8988T (cell line): ENCODE measurements around the gene CHAF1B.

Source experiments
- DNase-seq: peaks from one replicate; pipeline ENCODE4 v3.0.0; 2011

The CHAF1B gene

DNA sequence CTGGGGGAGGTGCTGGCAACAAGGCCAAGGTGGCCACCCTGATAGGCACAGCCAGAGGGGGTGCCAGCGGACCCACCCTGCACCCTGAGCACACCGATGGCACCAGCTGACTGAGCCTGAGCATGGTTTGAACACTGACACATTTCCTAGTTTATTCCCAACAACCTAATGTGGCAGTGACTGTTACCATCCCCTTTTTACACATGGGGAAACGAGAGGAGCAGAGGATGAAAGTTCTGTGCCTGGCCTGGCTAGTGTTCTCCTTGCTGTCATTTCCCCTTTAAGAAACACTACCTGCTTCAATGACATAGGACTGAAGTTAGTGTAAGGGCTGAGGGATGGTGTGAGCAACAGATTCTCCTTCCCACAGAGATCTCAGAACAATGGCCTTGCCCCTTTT is 79.4 kb downstream of the CHAF1B start:
- no peak for DNase-seq

DNA sequence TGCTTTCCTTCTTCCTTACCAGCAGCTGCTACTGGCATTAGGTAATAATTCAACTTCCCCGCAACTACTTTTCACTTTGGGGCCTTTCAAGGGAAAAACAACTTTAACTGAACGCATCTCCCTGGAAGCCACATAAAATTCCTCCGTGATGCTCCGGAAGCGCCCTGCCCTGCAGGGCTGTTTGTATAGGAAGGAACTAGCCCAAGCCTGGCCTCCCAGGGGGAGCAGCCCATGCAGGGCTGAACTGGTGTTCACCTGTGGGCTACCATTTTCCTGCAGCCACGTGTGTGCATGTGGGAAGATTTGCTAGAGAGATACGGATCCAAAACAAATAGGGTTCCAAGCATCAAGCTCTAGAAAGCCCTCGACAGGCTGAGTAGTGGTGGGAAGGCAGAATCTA is 80.3 kb downstream of the CHAF1B start:
- no peak for DNase-seq

DNA sequence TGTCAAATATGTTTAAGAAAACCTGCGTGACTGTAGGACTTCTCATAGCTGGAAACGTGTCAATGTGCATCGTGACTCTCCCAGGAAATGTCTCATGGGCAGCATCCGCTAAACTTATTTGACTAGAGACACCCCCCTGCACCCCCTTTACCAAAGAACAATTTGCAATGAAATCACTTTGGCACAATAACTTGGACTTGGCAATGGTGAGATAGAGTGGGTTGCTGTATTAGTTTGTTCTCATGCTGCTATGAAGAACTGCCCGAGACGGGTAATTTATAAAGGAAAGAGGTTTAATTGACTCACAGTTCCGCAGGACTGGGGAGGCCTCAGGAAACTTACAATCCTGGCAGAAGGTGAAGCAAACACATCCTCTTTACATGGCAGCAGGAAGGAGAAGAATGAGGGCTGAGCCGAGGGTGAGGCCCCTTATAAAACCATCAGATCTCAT is 80.9 kb downstream of the CHAF1B start:
- no peak for DNase-seq
